Gastrocnemius medialis (tissue), 4 donors: Measurements from ENCODE around the gene CUZD1.

ENCODE experiments used
- CTCF ChIP-seq, 5 experiments: fragments of 450-650 bp in 3 of 5; fragments of 200-600 bp in 2 of 5; sonication (generic) in 2 of 5; IDR thresholded peaks in 4 of 5; conservative IDR thresholded peaks in 1 of 5; 1 replicate in 4 of 5; 2 replicates in 1 of 5; pipeline ENCODE4 v1.5.1; 2016 to 2019; ENCODE audit warnings: antibody characterized with exemption in 5 of 5, mild to moderate bottlenecking in 3 of 5, moderate library complexity in 3 of 5
- POLR2A ChIP-seq, 2 donors: fragments of 450-650 bp; IDR thresholded peaks; one replicate each; pipeline ENCODE4 v1.6.1; 2017; ENCODE audit warnings: antibody characterized with exemption in 2 of 2, mild to moderate bottlenecking in 2 of 2, moderate library complexity in 2 of 2

- TF ChIP-seq CTCF (IDR thresholded peaks at IDR 0.05 in 4 of 5, conservative IDR thresholded peaks at IDR 0.05 in 1 of 5), result no peak
- no peak for TF ChIP-seq POLR2A (IDR thresholded peaks at IDR 0.05)
Measured at GRCh38 chr10:122853665-122854313, 8.1 kb upstream of the CUZD1 start.
